Liver (tissue), 2 donors: ENCODE results near the gene ARNT2.

Source experiments
- CTCF ChIP-seq: fragments of 150-350 bp; IDR thresholded peaks from 2 replicates; pipeline ENCODE4 v1.5.1; 2017; ENCODE audit warnings: improper control_type of control experiment, low read depth, low read length; ENCODE audit not compliant: missing input control
- FOXA1 ChIP-seq: IDR thresholded peaks from 2 replicates; pipeline ENCODE4 v1.6.1; 2016; ENCODE audit warnings: antibody characterized with exemption
- REST ChIP-seq: IDR thresholded peaks from 2 replicates; pipeline ENCODE4 v1.6.1; 2016; ENCODE audit warnings: antibody characterized with exemption, mild to moderate bottlenecking
- donor health status: healthy.

DNA sequence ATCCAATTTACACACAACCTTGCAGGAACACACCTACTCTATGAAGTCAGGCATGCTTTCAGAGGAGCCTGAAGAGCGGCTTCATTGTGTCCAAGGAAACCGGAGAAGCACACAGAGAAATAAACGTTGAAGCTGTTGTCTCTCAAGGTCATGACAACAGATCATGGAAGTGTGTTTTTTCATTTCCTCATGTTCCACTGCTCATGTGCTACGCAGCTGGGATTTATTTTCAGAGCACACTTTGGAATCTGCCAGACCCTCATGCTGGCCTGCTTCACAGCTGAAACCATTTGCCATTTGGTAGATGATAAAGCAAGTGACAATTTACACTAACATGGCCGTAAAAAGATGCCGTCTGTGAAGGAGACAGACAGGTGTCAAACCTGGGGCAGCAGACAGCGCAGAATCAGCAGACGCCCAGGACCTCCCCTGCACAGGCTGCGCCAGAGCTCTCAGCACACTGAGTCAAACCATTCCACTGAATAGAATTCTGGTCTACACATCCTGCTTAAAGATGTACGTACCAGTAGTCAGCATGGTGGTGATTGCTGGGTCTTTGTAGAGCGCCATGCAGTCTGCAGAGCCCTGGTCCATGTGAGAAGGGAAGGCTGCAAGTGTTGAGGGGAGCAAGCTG lies 99.3 kb downstream of the ARNT2 start:
- TF ChIP-seq REST, result no peak
- TF ChIP-seq CTCF, result no peak
- TF ChIP-seq FOXA1, result no peak
